Vagina (tissue), 2 donors: ENCODE measurements around the gene KCNC1. TPM values are rescaled to one million over a fixed set of nuclear protein-coding genes. Genes with fewer than 3 reads are reported as not detected.

ENCODE experiments used
- DNase-seq, 2 donors: peaks; one replicate each; pipeline ENCODE4 v3.0.0-alpha.2; 2017; ENCODE audit errors: extremely low spot score in 2 of 2
- H3K27ac ChIP-seq: fragments of 200-600 bp; sonication (generic); one replicate; pipeline ENCODE4 v1.5.1; 2019
- H3K27me3 ChIP-seq: fragments of 200-600 bp; sonication (generic); one replicate; pipeline ENCODE4 v1.5.1; 2019
- H3K36me3 ChIP-seq, 2 donors: fragments of 200-600 bp; sonication (generic); one replicate each; pipeline ENCODE4 v1.5.1; 2017 to 2019
- H3K4me1 ChIP-seq: fragments of 200-600 bp; sonication (generic); one replicate; pipeline ENCODE4 v1.5.1; 2019
- H3K4me3 ChIP-seq, 2 donors: fragments of 200-600 bp; sonication (generic); 1 replicate in 1 of 2; 2 replicates in 1 of 2; pipeline ENCODE4 v1.5.1; 2016 to 2019
- H3K9me3 ChIP-seq: fragments of 200-600 bp; sonication (generic); one replicate; pipeline ENCODE4 v1.5.1; 2019
- POLR2A ChIP-seq, 2 donors: fragments of 450-650 bp; IDR thresholded peaks; one replicate each; pipeline ENCODE4 v1.6.1; 2017; ENCODE audit warnings: antibody characterized with exemption in 2 of 2, mild to moderate bottlenecking in 2 of 2, moderate library complexity in 2 of 2
- POLR2AphosphoS5 ChIP-seq, 2 donors: sonication (generic); formaldehyde crosslinking; IDR thresholded peaks; one replicate each; pipeline ENCODE4 v1.9.0; 2017; ENCODE audit warnings: antibody characterized with exemption in 2 of 2, mild to moderate bottlenecking in 2 of 2, low read depth in 1 of 2; ENCODE audit not compliant: insufficient read depth in 1 of 2
- intact Hi-C: fragments of 100-400 bp; cut with DNase I; formaldehyde crosslinking; loops from one replicate; pipeline ENCODE4 v1.15.1; 2023
- total RNA-seq: library from RNA; depleted of rRNA; stranded (reverse); fragments of >200 nt; gene quantifications from one replicate; pipeline ENCODE4 v1.2.3, GENCODE V29; 2016
- TF ChIP-seq, protein P1 (sequence below), 3 experiments: fragments of 450-650 bp in 2 of 3; fragments of 200-600 bp in 1 of 3; sonication (generic) in 1 of 3; IDR thresholded peaks; one replicate each; pipeline ENCODE4 v1.5.1; 2017 to 2019; ENCODE audit warnings: antibody characterized with exemption in 3 of 3, mild to moderate bottlenecking in 2 of 3, moderate library complexity in 2 of 3

Gene KCNC1
- total RNA-seq, 1 donor from 2014 or later, result 0.49 TPM

DNA sequence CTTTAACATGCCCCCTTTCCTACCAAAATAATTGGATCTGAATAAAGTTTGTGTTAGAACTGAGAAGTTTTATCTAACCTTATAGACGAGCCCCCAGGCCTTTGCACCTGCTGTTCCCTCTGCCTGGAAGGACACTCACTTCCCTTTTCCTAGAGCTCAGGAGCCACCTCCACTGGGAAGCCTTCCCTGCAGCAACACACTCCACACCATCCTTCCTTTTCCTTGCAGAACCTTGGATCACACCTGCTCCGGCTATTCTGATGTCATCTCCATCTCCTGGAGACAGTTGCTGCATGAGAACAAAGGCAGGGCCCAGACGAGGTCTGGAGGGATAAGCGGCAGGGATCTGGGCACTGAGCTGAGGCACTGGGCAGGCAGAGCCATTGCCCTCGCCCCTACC, 37.8 kb upstream of the KCNC1 start:
- DNase-seq, result no peak
- no peaks in the 10 kb centered on the region for H3K36me3 ChIP-seq
- H3K27ac ChIP-seq, result no peak overlapping the region
- intact Hi-C loops, result no loop called here
- H3K4me1 ChIP-seq, result no peaks in the 10 kb centered on the region
- no peak overlapping the region for H3K4me3 ChIP-seq
- no peaks in the 10 kb centered on the region for H3K27me3 ChIP-seq
- no peak for TF ChIP-seq POLR2A (IDR thresholded peaks at IDR 0.05)
- TF ChIP-seq, protein P1, sequence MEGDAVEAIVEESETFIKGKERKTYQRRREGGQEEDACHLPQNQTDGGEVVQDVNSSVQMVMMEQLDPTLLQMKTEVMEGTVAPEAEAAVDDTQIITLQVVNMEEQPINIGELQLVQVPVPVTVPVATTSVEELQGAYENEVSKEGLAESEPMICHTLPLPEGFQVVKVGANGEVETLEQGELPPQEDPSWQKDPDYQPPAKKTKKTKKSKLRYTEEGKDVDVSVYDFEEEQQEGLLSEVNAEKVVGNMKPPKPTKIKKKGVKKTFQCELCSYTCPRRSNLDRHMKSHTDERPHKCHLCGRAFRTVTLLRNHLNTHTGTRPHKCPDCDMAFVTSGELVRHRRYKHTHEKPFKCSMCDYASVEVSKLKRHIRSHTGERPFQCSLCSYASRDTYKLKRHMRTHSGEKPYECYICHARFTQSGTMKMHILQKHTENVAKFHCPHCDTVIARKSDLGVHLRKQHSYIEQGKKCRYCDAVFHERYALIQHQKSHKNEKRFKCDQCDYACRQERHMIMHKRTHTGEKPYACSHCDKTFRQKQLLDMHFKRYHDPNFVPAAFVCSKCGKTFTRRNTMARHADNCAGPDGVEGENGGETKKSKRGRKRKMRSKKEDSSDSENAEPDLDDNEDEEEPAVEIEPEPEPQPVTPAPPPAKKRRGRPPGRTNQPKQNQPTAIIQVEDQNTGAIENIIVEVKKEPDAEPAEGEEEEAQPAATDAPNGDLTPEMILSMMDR (IDR thresholded peaks at IDR 0.05), result no peak
- no peaks in the 10 kb centered on the region for H3K9me3 ChIP-seq

DNA sequence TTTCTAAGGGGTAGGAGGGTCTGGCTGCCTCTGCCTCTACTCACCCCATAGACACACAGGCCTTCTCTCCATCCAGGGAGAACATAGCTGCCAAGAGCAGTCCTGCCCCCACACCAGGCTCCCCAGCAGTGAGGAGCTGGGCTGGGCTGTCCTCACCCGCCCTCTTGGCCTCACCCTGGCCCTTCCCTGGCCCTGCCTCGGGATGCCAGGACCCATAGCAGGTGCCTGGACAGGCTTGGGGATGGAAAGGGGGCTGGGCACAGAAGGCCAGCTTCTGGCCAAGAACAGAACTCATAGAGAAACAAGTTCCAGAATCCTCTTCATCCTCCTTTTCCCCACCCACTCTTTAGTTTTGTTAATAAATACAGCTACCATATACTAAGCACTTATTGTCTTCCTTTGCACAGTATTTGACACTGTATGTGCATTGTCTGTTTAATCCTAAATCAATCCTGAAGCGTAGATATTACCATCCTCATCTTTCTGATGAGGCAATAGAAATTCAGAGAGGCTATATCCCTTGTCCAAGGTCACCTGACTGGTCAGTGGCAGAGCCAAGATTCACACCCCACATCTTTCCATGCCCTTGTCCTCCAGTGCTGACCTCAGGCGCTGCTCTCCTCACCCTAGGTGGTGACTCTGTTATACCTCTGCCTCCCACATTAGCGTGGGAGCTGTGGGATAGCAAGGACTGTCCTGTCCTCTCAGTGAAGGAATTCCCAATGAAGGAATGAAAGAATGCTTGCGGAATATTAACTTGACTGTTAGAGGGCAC, 37.2 kb upstream of the KCNC1 start:
- intact Hi-C loops, result no loop called here
- TF ChIP-seq, protein P1 (IDR thresholded peaks at IDR 0.05), result no peak
- TF ChIP-seq POLR2A (IDR thresholded peaks at IDR 0.05) (no peak), POLR2AphosphoS5 (IDR thresholded peaks at IDR 0.05; ENCODE audit: insufficient read depth in 1 of 2, low read depth in 1 of 2) (no peak)
- no peaks in the 10 kb centered on the region for H3K4me1 ChIP-seq
- no peak overlapping the region for H3K4me3 ChIP-seq
- H3K27me3 ChIP-seq, result no peaks in the 10 kb centered on the region
- DNase-seq, result no peak
- no peaks in the 10 kb centered on the region for H3K9me3 ChIP-seq
- no peak overlapping the region for H3K27ac ChIP-seq
- no peaks in the 10 kb centered on the region for H3K36me3 ChIP-seq

DNA sequence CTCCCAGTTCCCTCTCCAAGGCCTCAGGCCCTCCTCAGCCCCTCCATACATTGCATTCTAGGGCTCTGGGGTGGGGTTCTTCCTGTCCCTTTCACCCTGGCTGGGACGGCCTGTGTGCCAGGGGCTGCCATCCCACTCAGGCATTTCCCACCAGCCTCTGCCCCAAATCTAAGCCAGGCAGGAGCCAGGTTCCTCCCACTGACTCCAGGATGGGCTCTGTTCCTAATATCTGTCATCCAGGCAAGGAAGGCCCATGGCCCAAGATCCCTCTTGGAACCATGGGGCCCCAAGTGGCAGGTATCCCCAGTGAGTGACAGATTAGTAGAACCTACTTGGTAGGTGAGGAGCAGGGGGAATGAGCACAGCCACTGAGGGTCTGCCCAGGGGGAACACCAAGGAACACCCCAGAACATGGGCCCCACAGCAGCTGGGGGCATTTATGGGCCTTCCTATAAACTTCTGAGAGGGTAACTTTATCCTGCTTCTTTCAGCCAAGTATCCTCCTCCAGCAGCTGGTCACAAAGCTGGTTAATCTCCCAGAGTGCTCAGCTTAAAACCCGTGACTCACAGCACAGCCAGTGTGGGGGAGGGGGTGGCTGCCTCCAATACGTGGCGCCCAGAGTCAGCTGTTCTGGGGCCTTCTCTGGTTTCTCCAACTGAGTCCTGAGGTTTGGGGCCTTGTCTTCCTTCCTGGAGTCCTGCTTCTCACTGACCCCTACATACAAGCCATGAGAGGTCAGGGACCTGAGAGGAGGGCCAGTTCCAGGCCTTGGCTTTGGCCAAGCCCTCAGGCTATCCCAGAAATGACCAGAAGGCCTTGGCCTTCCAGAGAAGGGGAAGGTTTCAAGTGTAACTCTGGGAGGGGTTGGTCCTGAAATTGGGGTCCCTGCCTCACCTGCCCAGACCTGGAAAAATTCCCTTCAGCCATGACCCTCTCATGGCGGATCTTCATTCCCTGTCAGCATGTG, 35.1 kb upstream of the KCNC1 start:
- Histone ChIP-seq H3K9me3 (no peaks in the 10 kb centered on the region), H3K4me3 (no peak overlapping the region), H3K27me3 (no peaks in the 10 kb centered on the region), H3K36me3 (no peaks in the 10 kb centered on the region), H3K27ac (no peak overlapping the region), H3K4me1 (no peaks in the 10 kb centered on the region)
- no peak for DNase-seq
- intact Hi-C loops, result no loop called here
- no peak for TF ChIP-seq POLR2AphosphoS5 (IDR thresholded peaks at IDR 0.05; ENCODE audit: insufficient read depth in 1 of 2, low read depth in 1 of 2)
- TF ChIP-seq POLR2A (IDR thresholded peaks at IDR 0.05), result no peak
- TF ChIP-seq, protein P1 (IDR thresholded peaks at IDR 0.05), result no peak

DNA sequence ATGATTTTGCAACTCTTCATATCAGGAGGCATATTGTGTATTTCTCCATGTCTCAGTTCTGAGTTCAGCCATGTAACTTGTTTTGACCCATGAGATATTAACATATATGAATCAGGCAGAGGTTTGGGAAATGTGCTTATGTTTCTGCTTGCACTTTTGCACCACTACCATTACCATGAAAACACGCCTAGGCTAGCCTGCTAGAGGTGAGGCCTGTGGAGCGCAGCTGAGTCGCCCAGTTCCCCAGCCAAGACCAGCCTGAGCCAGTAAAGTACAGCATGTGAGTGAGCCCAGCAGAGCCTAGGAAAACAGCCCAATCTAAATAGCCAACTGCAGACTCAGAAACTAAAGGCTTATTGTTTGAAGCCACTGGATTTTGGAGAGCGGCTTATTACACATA, 33.6 kb upstream of the KCNC1 start:
- intact Hi-C loops, result no loop called here
- DNase-seq, result no peak
- H3K27me3 ChIP-seq, result no peaks in the 10 kb centered on the region
- H3K27ac ChIP-seq, result no peak overlapping the region
- no peaks in the 10 kb centered on the region for H3K4me1 ChIP-seq
- H3K4me3 ChIP-seq, result no peak overlapping the region
- H3K9me3 ChIP-seq, result no peaks in the 10 kb centered on the region
- H3K36me3 ChIP-seq, result no peaks in the 10 kb centered on the region
- no peak for TF ChIP-seq POLR2A (IDR thresholded peaks at IDR 0.05)
- TF ChIP-seq POLR2AphosphoS5 (IDR thresholded peaks at IDR 0.05; ENCODE audit: insufficient read depth in 1 of 2, low read depth in 1 of 2), result no peak

DNA sequence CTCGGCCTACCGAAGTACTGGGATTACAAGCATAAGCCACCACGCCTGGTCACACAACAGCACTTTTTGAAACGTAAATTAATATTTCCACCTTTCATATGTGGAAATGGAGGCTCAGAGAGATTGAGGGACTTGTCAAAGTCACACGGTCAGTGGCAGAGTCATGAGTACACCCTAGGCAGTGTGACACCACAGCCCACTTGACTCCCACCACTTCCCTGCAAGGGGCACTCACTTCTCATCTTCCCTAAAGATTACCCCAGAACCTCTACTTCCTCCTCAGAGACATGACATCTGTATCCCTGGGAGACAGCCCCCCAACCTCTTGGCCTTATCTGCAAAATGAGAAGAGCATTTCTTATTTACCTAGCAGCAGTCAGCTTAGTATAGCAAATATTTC, 31.7 kb upstream of the KCNC1 start:
- no peak for DNase-seq
- TF ChIP-seq POLR2AphosphoS5 (IDR thresholded peaks at IDR 0.05; ENCODE audit: insufficient read depth in 1 of 2, low read depth in 1 of 2) (no peak), POLR2A (IDR thresholded peaks at IDR 0.05) (no peak)
- TF ChIP-seq, protein P1 (IDR thresholded peaks at IDR 0.05), result no peak
- H3K27me3 ChIP-seq, result no peaks in the 10 kb centered on the region
- no peaks in the 10 kb centered on the region for H3K9me3 ChIP-seq
- no peak overlapping the region for H3K4me3 ChIP-seq
- intact Hi-C loops, result no loop called here
- H3K27ac ChIP-seq, result no peak overlapping the region
- H3K36me3 ChIP-seq, result no peaks in the 10 kb centered on the region
- H3K4me1 ChIP-seq, result no peaks in the 10 kb centered on the region
